Tibial nerve (tissue), 3 donors: ENCODE measurements around the gene TCEA3.

Experiments
- CTCF ChIP-seq, 5 experiments: fragments of 200-600 bp in 3 of 5; fragments of 450-650 bp in 2 of 5; sonication (generic) in 3 of 5; IDR thresholded peaks; one replicate each; pipeline ENCODE4 v1.5.1; 2016 to 2019; ENCODE audit warnings: antibody characterized with exemption in 5 of 5, mild to moderate bottlenecking in 3 of 5, moderate library complexity in 2 of 5
- POLR2A ChIP-seq, 2 donors: fragments of 450-650 bp; IDR thresholded peaks; one replicate each; pipeline ENCODE4 v1.6.1; 2017; ENCODE audit warnings: antibody characterized with exemption in 2 of 2, mild to moderate bottlenecking in 2 of 2, moderate library complexity in 2 of 2

- TF ChIP-seq CTCF (IDR thresholded peaks at IDR 0.05) (no peak), POLR2A (IDR thresholded peaks at IDR 0.05) (no peak)
These were observed 26.9 kb upstream of the TCEA3 start for GRCh38 chr1:23451441-23451840.
